Stimulated activated CD4-positive, alpha-beta T cell treated with anti-CD3 and anti-CD28 coated beads, TNF-alpha, amount 100 ng/mL, for 4 hours (primary cell): Measurements from ENCODE around the gene TFF2.

ENCODE experiments used
- DNase-seq, 3 experiments: peaks; one replicate each; pipeline ENCODE4 v3.0.0-alpha.2; 2020; ENCODE audit warnings: low read depth in 3 of 3

The TFF2 gene

GRCh38 chr21:42384156-42384945 lies 33.6 kb upstream of the TFF2 start:
- no peak for DNase-seq

GRCh38 chr21:42383331-42383730 lies 32.5 kb upstream of the TFF2 start:
- no peak for DNase-seq

GRCh38 chr21:42382915-42383314 lies 32.1 kb upstream of the TFF2 start:
- no peak for DNase-seq

GRCh38 chr21:42381347-42381984 lies 30.7 kb upstream of the TFF2 start:
- DNase-seq: no peak

GRCh38 chr21:42379426-42380215 lies 28.8 kb upstream of the TFF2 start:
- no peak for DNase-seq

GRCh38 chr21:42378418-42378817 lies 27.6 kb upstream of the TFF2 start:
- DNase-seq: no peak

- DNase-seq: no peak
Measured at GRCh38 chr21:42377951-42378340, 27.2 kb upstream of the TFF2 start.

GRCh38 chr21:42377211-42377950 lies 26.6 kb upstream of the TFF2 start:
- DNase-seq: no peak

GRCh38 chr21:42376338-42376982 lies 25.7 kb upstream of the TFF2 start:
- no peak for DNase-seq

GRCh38 chr21:42375966-42376337 lies 25.2 kb upstream of the TFF2 start:
- no peak for DNase-seq

- no peak for DNase-seq
Measured at GRCh38 chr21:42375506-42375905, 24.7 kb upstream of the TFF2 start.

GRCh38 chr21:42374864-42375499 lies 24.2 kb upstream of the TFF2 start:
- no peak for DNase-seq

GRCh38 chr21:42374457-42374856 lies 23.7 kb upstream of the TFF2 start:
- DNase-seq: no peak

- no peak for DNase-seq
Measured at GRCh38 chr21:42373908-42374455, 23.2 kb upstream of the TFF2 start.

GRCh38 chr21:42373196-42373907 lies 22.6 kb upstream of the TFF2 start:
- DNase-seq: no peak

- no peak for DNase-seq
Measured at GRCh38 chr21:42370894-42371654, 20.3 kb upstream of the TFF2 start.

- DNase-seq: no peak
Measured at GRCh38 chr21:42369821-42370220, 19.0 kb upstream of the TFF2 start.

GRCh38 chr21:42367367-42368165 lies 16.8 kb upstream of the TFF2 start:
- no peak for DNase-seq
